Esophagus mucosa (tissue), 1 donor: ENCODE measurements around the gene SPRY4. TPM values are rescaled to one million over a fixed set of nuclear protein-coding genes. Genes with fewer than 3 reads are reported as not detected.
A peak's percentile ranks its signal among the peaks of the same experiment; 100 is the strongest.
"Not testable (repeated sequence)": the region's sequence is repeated elsewhere in the genome, so short reads cannot be mapped to it uniquely, and the experiment has no call there.

Source experiments
- ATAC-seq: fragments of 200-7000 bp; cut with Tn5 transposase; one replicate; pipeline ENCODE4 v1.9.1; 2020
- total RNA-seq: library from RNA; stranded (reverse); gene quantifications from one replicate; pipeline ENCODE4 v1.2.4, GENCODE V29; 2023
- donor health status: DM: yes; HTN: yes; CAD: no.

Gene SPRY4
- total RNA-seq, 1 donor from 2014 or later = 2.6 TPM

DNA sequence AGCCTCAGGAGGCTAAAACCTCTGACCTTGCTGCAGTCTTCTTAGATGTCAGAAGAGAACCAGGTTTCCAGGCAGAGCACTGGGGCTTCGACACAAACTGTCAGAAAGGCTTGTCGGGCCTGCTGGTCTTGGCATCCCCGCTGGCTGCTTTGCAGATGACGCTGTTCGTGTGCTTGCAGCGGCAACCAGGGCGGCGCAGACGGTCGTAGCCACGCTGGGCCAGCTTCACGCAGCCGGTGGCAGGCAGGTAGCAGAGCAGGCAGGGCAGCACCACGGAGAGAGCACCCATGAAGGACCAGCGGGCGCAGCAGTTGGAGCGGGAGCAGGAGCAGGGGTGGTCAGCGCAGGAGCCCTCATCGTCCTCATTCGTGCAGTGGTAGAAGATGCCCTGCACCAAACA lies 10.7 kb downstream of the SPRY4 start:
- ATAC-seq = no peak

DNA sequence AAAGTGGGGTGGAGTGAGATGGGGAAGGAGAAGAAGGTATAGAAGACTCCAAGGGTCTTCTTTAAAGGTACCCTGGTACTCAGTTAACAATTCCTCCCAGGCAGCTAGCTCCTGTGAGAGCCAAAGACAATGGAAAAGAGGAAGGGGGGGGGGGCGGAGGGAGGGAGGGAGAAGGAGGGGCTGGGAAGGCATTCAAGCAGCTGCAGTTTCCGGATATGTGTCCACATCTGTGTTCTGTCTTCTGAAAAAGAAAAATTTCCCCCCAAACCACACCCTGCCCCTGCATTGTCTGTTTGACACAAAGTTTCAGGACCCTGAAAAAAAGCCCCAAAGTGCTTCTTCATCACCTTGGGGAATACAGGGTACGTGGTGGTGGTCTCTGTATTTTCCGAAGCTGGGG lies 11.1 kb downstream of the SPRY4 start:
- no peak for ATAC-seq

DNA sequence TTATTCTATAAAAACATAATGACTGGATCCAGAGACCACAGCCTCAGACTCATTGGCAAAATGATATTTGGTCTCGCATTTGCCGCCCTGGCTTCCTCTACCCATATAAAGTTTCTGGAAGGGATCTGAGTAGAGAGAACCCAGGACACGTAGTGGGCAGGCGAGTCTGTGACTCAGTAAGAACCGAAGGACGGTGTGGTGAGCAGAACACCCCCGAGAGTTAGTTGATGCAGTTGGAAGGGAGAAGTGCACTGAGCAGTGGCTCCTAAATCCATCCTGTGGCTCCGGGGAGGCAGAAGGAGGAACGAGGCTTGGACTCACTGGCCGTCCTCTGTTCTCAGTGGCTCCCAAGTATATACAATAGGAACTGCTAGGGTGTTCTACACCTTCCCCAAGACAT lies 11.5 kb downstream of the SPRY4 start:
- ATAC-seq = no peak

DNA sequence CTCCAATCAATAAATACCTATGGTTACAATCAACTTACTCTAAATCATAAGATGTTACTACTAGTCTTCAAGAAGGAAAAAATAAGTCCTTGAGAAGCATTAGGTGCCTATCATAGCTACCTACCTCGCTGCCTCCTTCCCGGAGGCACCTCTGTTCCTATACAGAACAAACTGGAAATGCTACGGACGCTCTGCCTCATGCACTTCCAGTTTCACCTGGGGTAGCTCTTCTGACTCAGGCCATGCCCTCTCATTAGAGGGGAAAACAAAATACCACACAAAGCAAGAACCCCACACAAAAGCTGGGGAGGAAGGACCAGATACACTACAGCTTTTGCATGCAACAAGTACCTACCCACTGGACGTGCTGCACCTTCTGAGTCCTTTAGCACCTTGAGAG lies 12.4 kb downstream of the SPRY4 start:
- ATAC-seq = no peak

DNA sequence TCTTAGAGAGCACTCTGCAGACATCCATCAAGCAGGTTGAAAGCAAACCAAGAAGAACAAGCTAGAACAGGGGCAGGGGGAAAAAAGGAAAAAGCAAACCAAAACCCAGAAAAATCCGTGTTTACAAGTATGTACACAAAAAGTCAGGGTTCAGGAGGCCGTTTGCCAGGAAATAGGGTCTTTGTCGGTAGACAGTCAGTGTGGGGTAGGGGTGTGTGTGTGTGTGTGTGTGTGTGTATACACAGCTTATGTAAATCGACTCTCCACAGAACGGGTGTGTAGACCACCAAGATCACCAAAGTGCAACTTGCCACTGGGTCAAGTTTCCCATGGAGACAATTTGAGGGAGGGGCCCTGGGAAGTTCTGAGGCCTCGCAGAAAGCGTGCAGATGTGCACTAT lies 13.1 kb downstream of the SPRY4 start:
- no peak for ATAC-seq

- ATAC-seq = no peak
Observed at GRCh38 chr5:142310803-142311202, 14.0 kb downstream of the SPRY4 start.

DNA sequence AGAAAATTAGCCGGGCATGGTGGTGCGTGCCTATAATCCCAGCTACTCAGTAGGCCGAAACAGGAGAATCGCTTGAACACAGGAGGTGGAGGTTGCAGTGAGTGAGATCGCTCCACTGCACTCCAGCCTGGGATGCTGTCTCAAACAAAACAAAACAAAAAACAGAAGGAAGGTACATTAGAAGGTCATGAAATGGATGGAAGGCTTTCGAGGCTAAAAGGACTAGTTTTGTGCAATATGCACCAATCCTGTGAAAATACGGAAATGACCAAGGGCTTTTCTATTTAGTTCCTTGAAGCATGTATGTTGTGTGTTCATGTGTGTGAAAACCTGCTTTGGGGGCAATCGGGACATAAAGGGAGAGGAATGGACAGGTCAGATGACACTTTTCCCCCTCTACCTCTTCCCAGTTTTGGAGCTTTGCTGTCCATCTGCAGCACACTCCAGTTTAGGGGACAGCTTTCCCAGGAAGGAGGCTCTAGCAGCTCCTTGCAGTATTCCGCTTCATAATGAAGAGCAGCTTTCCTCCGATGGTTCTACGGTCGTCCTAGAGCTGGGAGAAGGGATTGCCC lies 15.0 kb downstream of the SPRY4 start:
- no peak for ATAC-seq

- no peak for ATAC-seq
Observed at GRCh38 chr5:142308358-142308757, 16.5 kb downstream of the SPRY4 start.

- no peak for ATAC-seq
Observed at GRCh38 chr5:142307146-142307890, 17.5 kb downstream of the SPRY4 start.

- ATAC-seq = no peak
Observed at GRCh38 chr5:142306077-142306502, 18.7 kb downstream of the SPRY4 start.

DNA sequence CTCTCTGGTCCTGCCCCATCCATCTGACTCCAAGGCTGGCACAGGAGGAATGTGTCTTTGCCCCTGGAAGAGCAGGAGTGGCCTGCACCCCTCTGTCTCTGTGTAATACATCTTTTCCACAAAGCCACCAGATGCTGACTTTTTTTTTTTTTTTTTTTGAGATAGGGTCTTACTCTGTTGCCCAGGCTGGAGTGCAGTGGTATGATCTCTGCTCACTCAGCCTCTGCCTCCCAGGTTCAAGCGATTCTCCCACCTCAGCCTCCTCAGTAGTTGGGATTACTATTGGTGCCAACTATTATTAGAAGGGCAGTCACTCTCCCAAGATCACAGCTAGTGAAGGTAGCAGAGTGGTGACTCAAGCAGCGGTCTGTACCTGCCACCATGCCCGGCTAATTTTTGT lies 19.6 kb downstream of the SPRY4 start:
- no peak for ATAC-seq

DNA sequence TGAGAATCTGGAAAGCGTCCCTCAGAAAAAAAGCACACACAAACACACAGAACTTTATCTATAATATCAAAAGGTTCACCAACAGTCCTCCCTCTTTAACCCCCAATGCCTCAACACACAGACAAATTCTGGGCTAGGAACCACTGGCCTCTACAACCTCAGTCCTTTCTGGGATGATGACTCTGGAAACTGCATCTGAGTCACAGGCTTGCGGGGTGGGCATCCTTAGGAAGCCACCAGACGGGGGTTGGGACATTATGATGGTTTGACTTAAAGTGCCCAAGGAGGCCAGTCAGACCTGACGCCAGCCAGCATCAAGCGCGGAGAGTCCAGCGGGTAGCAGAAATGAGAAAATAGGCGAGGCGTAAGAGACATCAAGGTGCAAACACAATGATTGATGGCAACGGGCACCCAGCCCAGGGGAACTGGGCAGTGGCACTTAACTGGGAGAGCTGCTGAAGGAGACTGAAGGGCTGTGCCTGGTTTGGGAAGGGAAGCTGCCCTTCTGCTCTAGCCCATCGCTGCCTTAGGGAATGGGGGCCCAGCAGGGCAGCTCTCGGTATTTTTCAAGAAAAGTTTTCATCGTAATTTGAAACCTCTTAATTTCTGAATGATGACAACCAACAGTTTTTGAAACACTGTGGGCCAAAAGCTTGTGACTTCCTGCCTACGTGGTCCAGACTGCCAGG lies 20.7 kb downstream of the SPRY4 start:
- no peak for ATAC-seq

DNA sequence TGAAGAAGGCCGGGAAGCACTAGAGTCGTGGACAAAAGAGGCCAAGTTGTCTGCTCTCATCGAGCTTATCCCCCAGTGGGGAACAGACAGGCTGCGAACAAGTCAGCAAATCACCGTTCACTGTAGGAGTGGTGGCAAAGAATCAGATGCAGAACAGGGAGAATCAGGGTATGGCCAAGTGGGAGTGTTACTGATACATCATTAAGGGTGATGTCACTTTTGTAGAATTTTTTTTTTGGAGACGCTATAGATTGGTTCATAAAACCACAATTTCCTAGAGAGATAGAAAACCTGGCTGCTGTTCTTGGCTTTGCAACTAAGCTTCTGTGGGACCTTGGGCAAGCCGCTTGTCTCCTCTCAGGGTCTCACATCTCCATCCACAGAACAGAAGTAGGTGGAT lies 21.3 kb downstream of the SPRY4 start:
- no peak for ATAC-seq

- ATAC-seq = peak; percentile 31
Observed at GRCh38 chr5:142301540-142301939, 23.3 kb downstream of the SPRY4 start.

DNA sequence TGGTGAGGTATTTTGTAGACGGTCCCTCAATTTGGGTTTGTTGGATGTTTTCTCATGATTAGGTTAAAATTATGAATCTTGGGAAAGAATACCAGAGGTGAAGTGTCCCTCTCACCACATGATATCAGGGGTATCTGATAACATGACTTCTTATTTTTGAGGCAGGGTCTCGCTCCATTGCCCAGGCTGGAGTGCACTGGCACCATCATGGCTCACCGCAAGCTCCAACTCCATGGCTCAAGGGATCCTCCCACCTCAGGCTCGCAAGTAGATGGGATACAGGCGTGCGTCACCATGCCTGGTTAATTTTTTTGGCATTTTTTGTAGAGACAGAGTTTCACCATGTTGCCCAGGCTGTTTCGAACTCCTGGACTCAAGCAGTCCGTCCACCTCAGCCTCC lies 24.1 kb downstream of the SPRY4 start:
- no peak for ATAC-seq

DNA sequence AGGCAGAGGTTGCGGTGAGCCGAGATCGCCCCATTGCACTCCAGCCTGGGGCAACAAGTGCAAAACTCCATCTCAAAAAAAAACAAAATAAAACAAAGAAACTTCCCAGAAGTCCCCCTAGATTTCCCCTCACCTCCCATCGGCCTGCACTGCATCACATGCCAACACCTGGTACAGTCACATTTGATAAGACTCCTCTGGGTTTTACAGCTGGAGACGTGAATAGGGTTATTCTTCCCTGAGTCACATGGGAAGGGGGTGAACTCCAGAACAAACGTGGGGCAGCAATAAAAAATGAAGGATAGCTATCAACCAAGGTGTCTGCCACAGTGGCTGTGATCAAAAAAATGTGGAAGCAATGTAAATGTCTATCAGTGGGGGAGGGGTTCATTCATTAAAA lies 26.0 kb downstream of the SPRY4 start:
- no peak for ATAC-seq

GRCh38 chr5:142297786-142298185 lies 27.0 kb downstream of the SPRY4 start:
- not testable (repeated sequence) for ATAC-seq

GRCh38 chr5:142296914-142297417 lies 27.9 kb downstream of the SPRY4 start:
- ATAC-seq = peak; percentile 22

DNA sequence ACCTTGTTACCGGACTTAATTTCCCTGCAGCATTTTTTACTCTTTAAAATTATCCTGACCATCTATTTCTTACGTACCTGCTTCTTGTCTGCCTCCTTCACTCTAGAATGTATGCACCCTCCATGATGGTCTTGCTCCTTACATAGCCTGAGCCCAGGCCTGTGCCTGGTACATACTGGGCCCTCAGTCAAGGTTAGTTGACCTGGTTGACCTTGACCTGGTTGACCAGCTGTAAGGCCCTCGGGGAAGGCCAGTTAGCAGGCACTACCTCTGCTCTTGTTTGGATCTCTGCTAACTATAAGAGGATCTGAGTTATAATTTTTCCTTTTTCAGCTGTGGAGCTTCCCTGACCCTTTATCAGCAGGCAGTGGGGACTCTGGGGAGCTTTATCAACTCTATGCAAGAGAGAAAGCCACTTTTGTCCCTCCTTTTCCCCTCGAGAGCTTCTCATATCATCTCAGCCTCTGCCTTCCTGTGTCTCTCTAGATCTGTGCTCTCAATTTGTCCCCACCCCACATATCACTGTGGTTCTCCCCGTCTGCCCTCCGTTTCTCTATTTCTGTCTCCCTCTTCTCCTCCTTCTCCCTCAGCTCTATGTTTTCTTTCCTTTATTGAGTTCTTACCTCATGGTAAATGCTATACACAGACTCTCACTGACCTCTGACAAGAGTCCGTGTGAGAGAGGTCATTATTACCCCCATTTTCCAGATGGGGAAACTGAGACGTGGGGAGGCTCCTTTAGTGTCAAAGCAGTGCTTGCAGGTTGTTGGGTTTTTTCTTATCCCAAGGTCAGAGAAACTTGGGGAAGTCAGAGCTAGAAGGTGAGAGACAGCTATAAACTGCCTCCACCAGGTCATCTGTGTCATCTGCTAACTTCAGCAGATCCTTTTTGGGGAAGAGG lies 28.6 kb downstream of the SPRY4 start:
- ATAC-seq = no peak

DNA sequence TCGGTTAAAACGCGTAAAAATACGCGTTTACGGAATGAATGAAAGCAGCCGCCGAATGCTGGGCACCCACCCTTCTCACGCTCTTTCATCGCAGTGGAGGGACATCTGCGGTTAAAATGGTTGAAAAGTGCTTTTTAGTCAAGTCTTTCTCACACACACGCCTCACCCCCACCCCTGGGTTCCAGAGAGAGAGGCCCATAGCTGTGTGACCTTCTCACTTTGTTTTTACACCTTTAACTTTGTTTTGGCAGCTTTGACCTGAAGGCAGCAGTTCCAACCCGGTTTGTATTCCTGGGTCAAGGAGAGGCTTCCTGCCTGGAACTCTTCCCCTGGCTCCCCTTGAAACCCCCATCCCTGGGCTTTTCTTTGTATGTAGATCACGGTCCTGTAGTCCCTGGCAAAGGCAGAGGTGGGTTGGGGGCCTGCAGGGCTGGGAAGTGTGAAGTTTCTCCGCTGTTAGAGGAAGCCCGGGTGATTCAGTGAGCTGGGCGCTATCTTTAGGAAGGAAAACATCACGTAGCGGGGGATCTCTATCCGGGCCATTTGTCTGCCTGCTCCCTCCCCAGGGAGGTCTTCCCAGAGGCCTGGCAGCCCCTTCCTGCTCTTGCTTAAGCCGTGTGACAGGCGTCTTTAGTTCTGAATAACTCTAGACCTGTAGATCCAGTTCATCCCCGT lies 29.6 kb downstream of the SPRY4 start:
- peak; percentile 25 for ATAC-seq

GRCh38 chr5:142293486-142293885 lies 31.3 kb downstream of the SPRY4 start:
- ATAC-seq = no peak

DNA sequence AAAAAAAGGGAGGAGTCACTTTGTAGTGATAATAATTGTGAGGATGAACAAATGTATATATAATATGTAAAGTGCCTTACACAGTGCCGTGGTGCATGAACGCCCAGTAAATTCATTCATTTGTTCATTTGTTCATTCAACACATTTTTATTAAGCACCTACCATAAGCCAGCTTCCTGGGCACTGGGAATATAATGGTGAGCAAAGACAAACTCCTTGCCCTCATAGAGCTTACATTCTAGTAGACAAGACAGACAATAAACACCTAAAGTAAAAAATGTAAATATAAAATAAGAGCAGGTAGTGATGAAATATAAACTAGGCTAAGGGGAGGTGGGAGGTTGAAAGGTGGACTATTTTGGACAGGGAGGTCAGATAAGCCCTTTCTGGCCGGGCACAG lies 32.0 kb downstream of the SPRY4 start:
- ATAC-seq = no peak
